Gastrocnemius medialis (tissue), 4 donors: Measurements from ENCODE around the gene GABPB2.

Source experiments
- POLR2A ChIP-seq, 2 donors: fragments of 450-650 bp; IDR thresholded peaks; one replicate each; pipeline ENCODE4 v1.6.1; 2017; ENCODE audit warnings: antibody characterized with exemption in 2 of 2, mild to moderate bottlenecking in 2 of 2, moderate library complexity in 2 of 2
- TF ChIP-seq, protein P1 (sequence below), 5 experiments: fragments of 450-650 bp in 3 of 5; fragments of 200-600 bp in 2 of 5; sonication (generic) in 2 of 5; IDR thresholded peaks in 4 of 5; conservative IDR thresholded peaks in 1 of 5; 1 replicate in 4 of 5; 2 replicates in 1 of 5; pipeline ENCODE4 v1.5.1; 2016 to 2019; ENCODE audit warnings: antibody characterized with exemption in 5 of 5, mild to moderate bottlenecking in 3 of 5, moderate library complexity in 3 of 5

DNA sequence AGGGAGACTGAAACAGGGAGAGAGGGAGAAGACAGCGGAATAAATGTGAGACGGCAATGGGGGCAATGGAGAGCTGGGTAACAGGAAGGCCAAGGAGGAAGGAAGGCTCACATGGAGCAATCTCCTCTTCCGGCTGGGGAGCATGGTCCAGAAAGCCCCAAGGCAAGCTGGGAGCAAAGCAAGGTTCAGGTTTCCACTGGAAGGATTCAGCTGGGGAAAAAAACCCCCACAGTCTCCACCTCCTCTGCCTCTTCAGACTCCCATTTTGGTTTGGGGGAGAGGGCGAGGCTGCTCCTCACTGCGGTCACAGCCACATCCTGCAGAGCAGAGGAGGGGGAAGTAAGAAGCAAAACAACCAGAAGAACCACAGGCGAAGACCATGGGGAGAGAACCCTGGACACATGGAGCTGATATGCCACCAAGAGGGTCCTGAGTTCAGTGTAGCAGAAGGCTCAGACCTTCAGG, 86.5 kb downstream of the GABPB2 start:
- TF ChIP-seq, protein P1, sequence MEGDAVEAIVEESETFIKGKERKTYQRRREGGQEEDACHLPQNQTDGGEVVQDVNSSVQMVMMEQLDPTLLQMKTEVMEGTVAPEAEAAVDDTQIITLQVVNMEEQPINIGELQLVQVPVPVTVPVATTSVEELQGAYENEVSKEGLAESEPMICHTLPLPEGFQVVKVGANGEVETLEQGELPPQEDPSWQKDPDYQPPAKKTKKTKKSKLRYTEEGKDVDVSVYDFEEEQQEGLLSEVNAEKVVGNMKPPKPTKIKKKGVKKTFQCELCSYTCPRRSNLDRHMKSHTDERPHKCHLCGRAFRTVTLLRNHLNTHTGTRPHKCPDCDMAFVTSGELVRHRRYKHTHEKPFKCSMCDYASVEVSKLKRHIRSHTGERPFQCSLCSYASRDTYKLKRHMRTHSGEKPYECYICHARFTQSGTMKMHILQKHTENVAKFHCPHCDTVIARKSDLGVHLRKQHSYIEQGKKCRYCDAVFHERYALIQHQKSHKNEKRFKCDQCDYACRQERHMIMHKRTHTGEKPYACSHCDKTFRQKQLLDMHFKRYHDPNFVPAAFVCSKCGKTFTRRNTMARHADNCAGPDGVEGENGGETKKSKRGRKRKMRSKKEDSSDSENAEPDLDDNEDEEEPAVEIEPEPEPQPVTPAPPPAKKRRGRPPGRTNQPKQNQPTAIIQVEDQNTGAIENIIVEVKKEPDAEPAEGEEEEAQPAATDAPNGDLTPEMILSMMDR (IDR thresholded peaks at IDR 0.05 in 4 of 5, conservative IDR thresholded peaks at IDR 0.05 in 1 of 5): no peak
- TF ChIP-seq POLR2A (IDR thresholded peaks at IDR 0.05): no peak
